ES-I3 (cell line): ENCODE data around the gene SCAMP1.

Experiments used
- H3K36me3 ChIP-seq: 2 replicates; pipeline ENCODE4 v1.6.1; 2013; ENCODE audit warnings: mild to moderate bottlenecking, low read length, control low read depth, moderate library complexity; ENCODE audit not compliant: insufficient read depth
- H3K4me1 ChIP-seq: 2 replicates; pipeline ENCODE4 v1.6.1; 2013; ENCODE audit warnings: mild to moderate bottlenecking, control low read depth, low read length; ENCODE audit not compliant: insufficient read depth
- H3K9ac ChIP-seq: 2 replicates; pipeline ENCODE4 v1.6.1; 2013; ENCODE audit warnings: low read depth, mild to moderate bottlenecking, low read length, moderate library complexity
- H3K9me3 ChIP-seq: 2 replicates; pipeline ENCODE4 v1.6.1; 2013; ENCODE audit warnings: mild to moderate bottlenecking, low read length, moderate library complexity; ENCODE audit not compliant: control insufficient read depth, insufficient read depth

Gene SCAMP1

GRCh38 chr5:78513441-78513840 is 153.0 kb downstream of the SCAMP1 start:
- no peaks in the 10 kb centered on the region for H3K9me3 ChIP-seq
- H3K9ac ChIP-seq: no peak overlapping the region
- no peaks in the 10 kb centered on the region for H3K36me3 ChIP-seq
- H3K4me1 ChIP-seq: peaks cover 13% of the 10 kb centered on the region

DNA sequence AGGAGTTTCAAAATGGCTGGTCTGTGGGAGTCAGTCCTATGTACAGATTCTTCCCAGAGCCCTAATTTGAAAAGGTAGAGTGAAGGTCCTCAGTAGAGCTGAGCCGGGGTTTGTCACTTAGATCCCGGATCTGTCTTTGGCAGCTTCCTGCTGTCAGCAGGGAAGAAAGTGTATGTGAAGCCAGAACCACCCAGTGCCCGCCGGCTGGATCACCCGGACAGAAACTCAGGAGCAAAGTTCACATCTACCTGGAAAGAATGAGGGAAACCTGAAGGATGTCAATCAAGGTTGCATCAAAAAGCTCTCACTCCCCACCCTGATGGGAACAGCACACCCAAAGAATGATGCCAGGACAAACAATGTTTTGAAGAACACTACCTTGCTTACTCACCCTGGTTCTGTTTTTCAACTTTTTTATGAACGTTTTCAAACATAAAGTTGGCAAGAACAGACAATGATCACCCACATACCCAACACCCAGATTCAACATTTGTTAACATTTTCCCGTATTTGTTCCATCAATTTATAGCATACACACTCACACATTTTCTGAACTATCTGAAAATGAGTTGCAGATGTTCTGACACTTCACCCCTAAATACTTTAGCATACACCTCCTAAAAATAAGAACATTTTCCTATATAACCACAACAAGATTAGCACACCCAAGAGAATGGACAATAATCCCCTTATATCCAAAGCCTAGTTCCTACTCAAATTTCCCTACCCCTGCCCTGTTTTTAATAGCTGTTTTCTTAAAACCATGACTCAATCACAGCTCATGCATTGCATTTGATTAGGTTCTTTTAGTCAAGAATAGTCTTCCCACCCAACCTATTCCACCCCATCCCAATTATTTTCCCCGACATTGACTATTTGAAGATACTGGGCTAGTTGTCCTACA is 154.3 kb downstream of the SCAMP1 start:
- Histone ChIP-seq H3K4me1 (peaks cover 11% of the 10 kb centered on the region; the same call in 1 of the 2 replicates), H3K36me3 (no peaks in the 10 kb centered on the region), H3K9me3 (no peaks in the 10 kb centered on the region), H3K9ac (no peak overlapping the region)

DNA sequence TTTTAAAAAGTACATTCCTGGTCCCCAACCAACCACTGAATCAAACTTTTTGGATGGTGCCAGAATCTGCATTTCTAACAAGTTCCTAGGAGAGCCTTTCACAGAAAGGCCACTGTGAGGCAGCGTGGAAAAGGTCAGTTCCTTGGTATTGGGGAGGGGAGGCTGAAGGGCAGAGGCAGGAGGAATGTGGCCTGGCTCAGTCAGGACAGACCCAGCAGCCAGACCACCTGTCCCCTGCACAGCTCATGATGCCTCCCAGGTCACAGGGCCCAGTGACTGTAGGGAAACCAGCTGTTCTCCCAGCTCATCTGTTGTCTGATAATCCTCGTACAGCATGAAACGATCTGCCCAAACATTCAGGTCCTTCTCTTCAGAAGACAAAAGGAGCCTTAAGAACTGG is 155.3 kb downstream of the SCAMP1 start:
- H3K9me3 ChIP-seq: no peaks in the 10 kb centered on the region
- H3K9ac ChIP-seq: no peak overlapping the region
- H3K4me1 ChIP-seq: peaks cover 11% of the 10 kb centered on the region; the same call in 1 of the 2 replicates
- no peaks in the 10 kb centered on the region for H3K36me3 ChIP-seq

GRCh38 chr5:78518365-78519197 is 158.2 kb downstream of the SCAMP1 start:
- H3K9ac ChIP-seq: no peak overlapping the region
- H3K4me1 ChIP-seq: peaks cover 11% of the 10 kb centered on the region; the same call in 1 of the 2 replicates
- H3K9me3 ChIP-seq: no peaks in the 10 kb centered on the region
- H3K36me3 ChIP-seq: no peaks in the 10 kb centered on the region

GRCh38 chr5:78519198-78519941 is 159.0 kb downstream of the SCAMP1 start:
- Histone ChIP-seq H3K4me1 (peaks cover 11% of the 10 kb centered on the region; the same call in 1 of the 2 replicates), H3K9ac (no peak overlapping the region), H3K9me3 (no peaks in the 10 kb centered on the region), H3K36me3 (no peaks in the 10 kb centered on the region)

- Histone ChIP-seq H3K36me3 (no peaks in the 10 kb centered on the region), H3K4me1 (peaks cover 11% of the 10 kb centered on the region; the same call in 1 of the 2 replicates), H3K9me3 (no peaks in the 10 kb centered on the region), H3K9ac (no peak overlapping the region)
These were observed 161.0 kb downstream of the SCAMP1 start for GRCh38 chr5:78521455-78521854.

GRCh38 chr5:78522476-78523260 is 162.3 kb downstream of the SCAMP1 start:
- Histone ChIP-seq H3K4me1 (peaks cover 18% of the 10 kb centered on the region; the same call in 1 of the 2 replicates), H3K36me3 (no peaks in the 10 kb centered on the region), H3K9ac (no peak overlapping the region), H3K9me3 (no peaks in the 10 kb centered on the region)

GRCh38 chr5:78523314-78524193 is 163.1 kb downstream of the SCAMP1 start:
- Histone ChIP-seq H3K4me1 (peaks cover 19% of the 10 kb centered on the region; the same call in 1 of the 2 replicates), H3K36me3 (no peaks in the 10 kb centered on the region), H3K9ac (no peak overlapping the region), H3K9me3 (no peaks in the 10 kb centered on the region)

GRCh38 chr5:78526049-78526525 is 165.7 kb downstream of the SCAMP1 start:
- no peaks in the 10 kb centered on the region for H3K36me3 ChIP-seq
- H3K9ac ChIP-seq: no peak overlapping the region
- H3K9me3 ChIP-seq: no peaks in the 10 kb centered on the region
- H3K4me1 ChIP-seq: peaks cover 12% of the 10 kb centered on the region; the same call in 1 of the 2 replicates

DNA sequence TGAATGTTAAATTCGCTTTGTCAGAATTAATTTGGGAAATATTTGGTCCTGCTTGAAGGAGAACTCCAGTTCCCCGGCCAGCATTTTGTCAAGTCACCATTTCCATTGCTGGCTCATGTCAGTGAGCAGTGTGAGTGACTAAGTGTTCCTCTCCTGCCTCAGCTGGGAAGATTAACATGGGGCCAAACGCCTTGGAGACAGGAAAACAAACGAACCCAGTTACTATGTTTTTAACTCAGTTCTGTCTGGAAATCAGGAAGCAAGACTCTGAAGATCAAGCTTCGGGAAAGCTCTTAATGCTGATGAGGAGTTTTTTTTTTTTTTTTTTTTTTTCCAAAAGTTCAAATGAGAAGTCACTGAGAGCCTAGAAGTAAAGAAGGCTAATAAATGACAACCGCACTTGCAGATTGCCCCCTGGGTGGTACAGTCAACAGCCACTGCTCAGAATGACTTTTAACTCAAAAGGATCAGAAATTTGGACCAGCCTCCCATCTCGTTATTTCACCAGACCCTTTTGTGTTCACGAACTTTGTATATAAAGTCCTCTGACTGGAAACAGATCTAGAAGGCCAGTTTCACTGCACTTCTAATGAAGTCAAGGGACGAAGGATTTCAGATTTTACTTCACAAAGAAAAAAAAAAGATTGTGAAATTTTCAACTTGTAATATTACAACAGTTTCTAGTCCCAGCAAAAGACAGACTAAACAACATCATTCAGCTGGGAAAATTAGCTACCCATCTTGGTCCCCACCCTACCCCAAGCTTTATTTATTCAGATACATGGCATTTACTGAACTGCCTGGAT is 166.8 kb downstream of the SCAMP1 start:
- H3K9ac ChIP-seq: no peak overlapping the region
- peaks cover 12% of the 10 kb centered on the region; the same call in 1 of the 2 replicates for H3K4me1 ChIP-seq
- no peaks in the 10 kb centered on the region for H3K36me3 ChIP-seq
- H3K9me3 ChIP-seq: no peaks in the 10 kb centered on the region

DNA sequence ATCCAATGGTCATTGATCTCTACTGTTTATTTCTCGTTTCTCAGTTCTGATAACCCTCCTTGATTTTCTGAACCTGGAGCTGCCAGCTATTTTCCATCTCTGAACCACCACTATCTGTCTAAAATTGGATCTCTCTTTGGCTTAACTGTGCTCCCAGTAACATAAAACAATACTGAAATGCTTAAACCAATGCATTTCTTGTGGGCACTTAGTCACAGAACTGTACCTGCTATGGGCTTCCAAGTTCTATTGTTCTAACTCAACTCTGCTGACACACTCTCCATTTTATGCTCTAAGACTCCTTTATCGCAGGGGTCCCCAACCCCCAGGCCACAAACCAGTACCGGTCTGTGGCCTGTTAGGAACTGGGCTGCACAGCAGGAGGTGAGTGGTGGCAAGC is 167.5 kb downstream of the SCAMP1 start:
- H3K9ac ChIP-seq: no peak overlapping the region
- no peaks in the 10 kb centered on the region for H3K9me3 ChIP-seq
- peaks cover 12% of the 10 kb centered on the region; the same call in 1 of the 2 replicates for H3K4me1 ChIP-seq
- H3K36me3 ChIP-seq: no peaks in the 10 kb centered on the region
